Hepatocyte (in vitro differentiated cells): ENCODE measurements around the gene UTP25. TPM values are rescaled to one million over a fixed set of nuclear protein-coding genes. Genes with fewer than 3 reads are reported as not detected.

ENCODE experiments used
- DNase-seq: peaks from one replicate; pipeline ENCODE4 v3.0.0-alpha.2; 2016; ENCODE audit warnings: low spot score
- H2AFZ ChIP-seq: fragments of 200-600 bp; sonication (generic); 2 replicates; pipeline ENCODE4 v1.6.0; 2016; ENCODE audit warnings: antibody characterized with exemption, mild to moderate bottlenecking
- H3K27ac ChIP-seq: fragments of 200-600 bp; sonication (generic); 2 replicates; pipeline ENCODE4 v1.5.1; 2016; ENCODE audit warnings: mild to moderate bottlenecking
- H3K27me3 ChIP-seq: fragments of 200-600 bp; sonication (generic); 2 replicates; pipeline ENCODE4 v1.6.1; 2016
- H3K36me3 ChIP-seq: fragments of 200-600 bp; sonication (generic); replicated peaks from 2 replicates; pipeline ENCODE4 v1.5.1; 2016; ENCODE audit warnings: low read depth; ENCODE audit not compliant: insufficient read depth
- H3K4me1 ChIP-seq: fragments of 200-600 bp; sonication (generic); 2 replicates; pipeline ENCODE4 v1.5.1; 2016; ENCODE audit warnings: mild to moderate bottlenecking, moderate library complexity; ENCODE audit not compliant: insufficient read depth
- H3K4me2 ChIP-seq: fragments of 200-600 bp; sonication (generic); 2 replicates; pipeline ENCODE4 v1.6.0; 2016
- H3K4me3 ChIP-seq: fragments of 200-600 bp; sonication (generic); 2 replicates; pipeline ENCODE4 v1.5.1; 2016; ENCODE audit warnings: mild to moderate bottlenecking
- H3K79me2 ChIP-seq: fragments of 200-600 bp; sonication (generic); 2 replicates; pipeline ENCODE4 v1.6.0; 2017; ENCODE audit warnings: mild to moderate bottlenecking
- H3K9me2 ChIP-seq: fragments of 200-600 bp; sonication (generic); replicated peaks from 2 replicates; pipeline ENCODE4 v1.6.0; 2017; ENCODE audit warnings: mild to moderate bottlenecking; ENCODE audit not compliant: insufficient read depth
- H3K9me3 ChIP-seq: fragments of 200-600 bp; sonication (generic); 2 replicates; pipeline ENCODE4 v1.5.1; 2016; ENCODE audit warnings: low read depth, mild to moderate bottlenecking
- H4K20me1 ChIP-seq: fragments of 200-600 bp; sonication (generic); 2 replicates; pipeline ENCODE4 v1.6.0; 2016; ENCODE audit warnings: mild to moderate bottlenecking; ENCODE audit not compliant: insufficient read depth, poor library complexity, severe bottlenecking
- CTCF ChIP-seq: fragments of 200-600 bp; sonication (generic); IDR thresholded peaks from 2 replicates; pipeline ENCODE4 v1.5.1; 2016; ENCODE audit warnings: antibody characterized with exemption, mild to moderate bottlenecking; ENCODE audit not compliant: poor library complexity
- EZH2 ChIP-seq: fragments of 200-600 bp; sonication (generic); IDR thresholded peaks from 2 replicates; pipeline ENCODE4 v1.6.1; 2016; ENCODE audit warnings: antibody characterized with exemption, mild to moderate bottlenecking, borderline replicate concordance
- EZH2phosphoT487 ChIP-seq: fragments of 200-600 bp; sonication (generic); IDR thresholded peaks from one replicate; pipeline ENCODE4 v1.6.1; 2018; ENCODE audit warnings: antibody characterized with exemption, mild to moderate bottlenecking, low read depth, moderate library complexity; ENCODE audit not compliant: unreplicated experiment, severe bottlenecking
- WGBS: methylation state at CpG from one replicate; pipeline ENCODE4 v1.1.6; 2016; ENCODE audit warnings: low lambda C conversion rate; ENCODE audit errors: missing lambda C conversion rate; 5-methylcytosine and 5-hydroxymethylcytosine counted together
- polyA plus RNA-seq: library from polyadenylated mRNA; unstranded; fragments of >200 nt; fragmentation: Nextera tagmentation; extraction: Ambion mirVana; gene quantifications from 2 replicates; pipeline ENCODE4 v1.2.1, GENCODE V29; 2016
- total RNA-seq: library from RNA; depleted of rRNA; stranded (reverse); fragments of >200 nt; gene quantifications from 2 replicates; pipeline ENCODE4 v1.2.3, GENCODE V29; 2014

The UTP25 gene
- total and polyA plus RNA-seq, 2 experiments from 2014 or later: 3.2 to 8.0 TPM

DNA sequence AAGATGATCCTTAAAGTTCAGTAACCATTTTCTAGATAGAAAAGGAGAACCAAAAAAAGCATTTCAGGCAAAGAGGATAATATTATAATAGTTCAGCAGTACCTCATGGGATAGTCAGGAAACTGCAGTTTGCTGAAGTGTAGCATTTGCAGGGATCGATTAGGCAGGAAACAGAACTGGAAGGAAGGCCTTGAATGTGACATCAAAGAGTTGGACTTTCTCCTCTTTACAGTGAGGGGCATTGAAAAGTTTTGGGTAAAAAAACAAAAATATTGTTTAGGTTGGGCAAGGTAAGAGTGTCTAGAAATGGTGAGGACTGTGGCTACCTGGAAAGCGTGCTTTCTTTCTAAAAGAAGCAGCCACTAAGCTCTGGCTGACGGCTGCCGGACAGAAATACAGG is 13.9 kb upstream of the UTP25 start:
- H3K9me2 ChIP-seq: no peaks in the 10 kb centered on the region
- H2AFZ ChIP-seq: no peak overlapping the region
- WGBS: 94% methylated on average over 4 of the region's 4 CpGs
- no peak overlapping the region for H3K27ac ChIP-seq
- no peaks in the 10 kb centered on the region for H3K36me3 ChIP-seq
- no peaks in the 10 kb centered on the region for H4K20me1 ChIP-seq
- H3K79me2 ChIP-seq: no peaks in the 10 kb centered on the region
- no peak overlapping the region for H3K4me3 ChIP-seq
- TF ChIP-seq EZH2 (no peak), CTCF (no peak), EZH2phosphoT487 (no peak)
- H3K9me3 ChIP-seq: no peaks in the 10 kb centered on the region
- H3K4me2 ChIP-seq: no peak overlapping the region
- peaks cover 4% of the 10 kb centered on the region for H3K27me3 ChIP-seq
- no peak for DNase-seq
- no peaks in the 10 kb centered on the region for H3K4me1 ChIP-seq

- Histone ChIP-seq H2AFZ (no peak overlapping the region), H3K79me2 (no peaks in the 10 kb centered on the region), H3K4me3 (no peak overlapping the region), H3K9me2 (no peaks in the 10 kb centered on the region), H4K20me1 (no peaks in the 10 kb centered on the region), H3K9me3 (no peaks in the 10 kb centered on the region), H3K36me3 (no peaks in the 10 kb centered on the region), H3K27ac (peak overlapping the region; percentile 62), H3K27me3 (peaks cover 5% of the 10 kb centered on the region), H3K4me2 (no peak overlapping the region), H3K4me1 (no peaks in the 10 kb centered on the region)
- DNase-seq: no peak
- no peak for TF ChIP-seq EZH2phosphoT487
- TF ChIP-seq EZH2: no peak
- TF ChIP-seq CTCF: no peak
- WGBS: 92% methylated on average over 3 of the region's 3 CpGs
These were observed 12.3 kb upstream of the UTP25 start for GRCh38 chr1:209815490-209815889.

DNA sequence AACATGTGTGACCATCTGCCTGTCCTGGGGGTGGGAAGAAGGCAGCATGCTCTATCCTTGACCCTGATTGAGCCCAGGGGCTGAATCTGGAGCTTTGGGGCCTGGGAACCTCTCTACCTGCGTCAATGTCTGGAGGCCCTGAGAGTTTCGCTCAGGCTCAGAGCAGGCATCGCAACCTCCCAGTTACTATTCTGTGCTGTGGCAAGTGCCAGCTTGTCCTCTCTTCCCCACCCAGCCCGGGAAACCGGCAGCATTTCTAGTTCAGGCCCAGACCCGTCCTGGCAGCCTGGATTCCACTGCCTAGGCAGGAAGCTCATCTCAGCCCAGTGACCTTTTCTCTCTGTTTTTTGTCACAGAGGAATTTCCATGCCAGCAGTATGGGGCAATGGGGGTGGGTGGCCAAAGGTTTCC is 11.8 kb upstream of the UTP25 start:
- no peak for DNase-seq
- peaks cover 5% of the 10 kb centered on the region for H3K27me3 ChIP-seq
- H3K79me2 ChIP-seq: no peaks in the 10 kb centered on the region
- H3K4me2 ChIP-seq: no peak overlapping the region
- H3K4me1 ChIP-seq: no peaks in the 10 kb centered on the region
- no peaks in the 10 kb centered on the region for H4K20me1 ChIP-seq
- H3K4me3 ChIP-seq: no peak overlapping the region
- H3K36me3 ChIP-seq: no peaks in the 10 kb centered on the region
- peak overlapping the region; percentile 72 for H3K27ac ChIP-seq
- WGBS: 66% methylated on average over 6 of the region's 6 CpGs
- no peaks in the 10 kb centered on the region for H3K9me2 ChIP-seq
- H2AFZ ChIP-seq: no peak overlapping the region
- H3K9me3 ChIP-seq: no peaks in the 10 kb centered on the region
- TF ChIP-seq EZH2phosphoT487 (no peak), CTCF (no peak), EZH2 (no peak)

DNA sequence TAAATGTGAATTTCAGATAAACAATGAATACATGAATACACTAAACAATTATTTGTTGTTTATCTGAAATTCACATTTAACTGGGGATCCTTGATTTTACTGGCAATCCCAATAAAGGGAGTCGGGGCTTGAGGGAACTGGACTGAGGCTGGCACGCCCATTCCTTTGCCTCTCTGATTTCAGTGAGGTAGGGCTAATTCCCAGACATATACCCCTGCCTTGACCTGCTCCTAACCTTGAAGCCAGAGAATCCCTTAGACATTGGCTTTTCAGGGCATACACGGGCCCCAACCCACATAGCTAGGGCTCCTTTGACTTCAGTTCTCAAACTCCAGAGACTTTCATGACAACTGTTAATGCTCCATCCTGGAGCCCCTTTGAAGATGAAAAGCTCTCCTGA is 10.8 kb upstream of the UTP25 start:
- TF ChIP-seq CTCF (no peak), EZH2 (no peak), EZH2phosphoT487 (no peak)
- no peaks in the 10 kb centered on the region for H3K4me1 ChIP-seq
- H3K4me2 ChIP-seq: no peak overlapping the region
- H3K79me2 ChIP-seq: no peaks in the 10 kb centered on the region
- H4K20me1 ChIP-seq: no peaks in the 10 kb centered on the region
- H3K27ac ChIP-seq: no peak overlapping the region
- peaks cover 5% of the 10 kb centered on the region for H3K27me3 ChIP-seq
- H3K4me3 ChIP-seq: no peak overlapping the region
- H2AFZ ChIP-seq: no peak overlapping the region
- 60% methylated on average over 3 of the region's 3 CpGs for WGBS
- no peaks in the 10 kb centered on the region for H3K9me2 ChIP-seq
- no peaks in the 10 kb centered on the region for H3K9me3 ChIP-seq
- H3K36me3 ChIP-seq: no peaks in the 10 kb centered on the region
- DNase-seq: no peak
